Erythroblast (primary cell): ENCODE measurements around the gene CLSTN2.

Source experiments
- GATA1 ChIP-seq: IDR thresholded peaks from 2 replicates; pipeline ENCODE4 v1.6.1; 2011; ENCODE audit warnings: low read depth, mild to moderate bottlenecking, control low read depth, low read length, moderate library complexity
- POLR2A ChIP-seq: IDR thresholded peaks from 2 replicates; pipeline ENCODE4 v1.6.1; 2011; ENCODE audit warnings: mild to moderate bottlenecking, low read length

GRCh38 chr3:140031170-140031569 is 96.2 kb downstream of the CLSTN2 start:
- TF ChIP-seq POLR2A = no peak
- no peak for TF ChIP-seq GATA1
